PC-9 (cell line): ENCODE results near the gene EPS15. TPM values are rescaled to one million over a fixed set of nuclear protein-coding genes. Genes with fewer than 3 reads are reported as not detected.

Experiments
- BruUV-seq: library from RNA; stranded (reverse); fragments of 400-500 nt; replicated peaks from 2 replicates; lab custom pipeline; 2021; lab: Mats Ljungman, UMichigan
- CTCF ChIA-PET: fragments of 300-600 bp; sonication (Branson Sonifier 250); formaldehyde crosslinking; loops from one replicate; lab custom pipeline; 2022; ENCODE audit warnings: antibody characterized with exemption; lab: Charles Lee
- POLR2A ChIA-PET: fragments of 300-600 bp; sonication (Branson Sonifier 250); formaldehyde crosslinking; loops from one replicate; lab custom pipeline; 2022; ENCODE audit warnings: antibody characterized with exemption; ENCODE audit not compliant: unreplicated experiment; lab: Charles Lee
- DNase-seq, 2 experiments: peaks; one replicate each; pipeline versions ENCODE4 v3.0.0 to v3.0.0-alpha.2; 2015 to 2022; ENCODE audit warnings: mixed read lengths in 1 of 2
- H2AFZ ChIP-seq: fragments of 200-600 bp; sonication (generic); 2 replicates; pipeline ENCODE4 v1.8.1; 2017; ENCODE audit warnings: antibody characterized with exemption
- H3F3A ChIP-seq: fragments of 200-600 bp; sonication (generic); 2 replicates; pipeline ENCODE4 v1.8.1; 2017; ENCODE audit warnings: antibody characterized with exemption, mild to moderate bottlenecking, low read depth; ENCODE audit not compliant: insufficient read depth
- H3K27ac ChIP-seq: fragments of 200-600 bp; sonication (generic); 2 replicates; pipeline ENCODE4 v1.6.1; 2016; ENCODE audit warnings: mixed run types
- H3K27me3 ChIP-seq: fragments of 200-600 bp; sonication (generic); 2 replicates; pipeline ENCODE4 v1.6.1; 2016; ENCODE audit warnings: low read depth, mixed run types; ENCODE audit not compliant: insufficient read depth
- H3K36me3 ChIP-seq: fragments of 200-600 bp; sonication (generic); 2 replicates; pipeline ENCODE4 v1.6.1; 2016; ENCODE audit warnings: low read depth, mixed run types
- H3K4me1 ChIP-seq: fragments of 200-600 bp; sonication (generic); replicated peaks from 2 replicates; pipeline ENCODE4 v1.6.1; 2016; ENCODE audit warnings: mixed run types; ENCODE audit not compliant: insufficient read depth
- H3K4me2 ChIP-seq: fragments of 200-600 bp; sonication (generic); 2 replicates; pipeline ENCODE4 v1.6.1; 2017; ENCODE audit warnings: mixed run types
- H3K4me3 ChIP-seq: fragments of 200-600 bp; sonication (generic); 2 replicates; pipeline ENCODE4 v1.6.1; 2016; ENCODE audit warnings: mixed run types
- H3K79me2 ChIP-seq: fragments of 200-600 bp; sonication (generic); 2 replicates; pipeline ENCODE4 v1.6.1; 2017; ENCODE audit warnings: low read depth, mixed run types
- H3K9me2 ChIP-seq: fragments of 200-600 bp; sonication (generic); 2 replicates; pipeline ENCODE4 v1.8.1; 2017; ENCODE audit warnings: mild to moderate bottlenecking; ENCODE audit not compliant: insufficient read depth
- H3K9me3 ChIP-seq: fragments of 200-600 bp; sonication (generic); 2 replicates; pipeline ENCODE4 v1.8.1; 2016; ENCODE audit warnings: low read depth; ENCODE audit not compliant: insufficient read depth
- H4K20me1 ChIP-seq: fragments of 200-600 bp; sonication (generic); 2 replicates; pipeline ENCODE4 v1.8.1; 2017; ENCODE audit not compliant: insufficient read depth
- EZH2 ChIP-seq: fragments of 200-600 bp; sonication (generic); IDR thresholded peaks from 2 replicates; pipeline ENCODE4 v1.8.0; 2017; ENCODE audit warnings: antibody characterized with exemption, low read depth
- intact Hi-C: fragments of 100-400 bp; cut with micrococcal nuclease; formaldehyde crosslinking; loops from one replicate; pipeline ENCODE4 v1.10.0; 2022; ENCODE audit not compliant: unreplicated experiment
- total RNA-seq: library from RNA; stranded (reverse); gene quantifications from 2 replicates; pipeline ENCODE4 v1.2.3, GENCODE V29; 2021
- TF ChIP-seq, protein P1 (sequence below): fragments of 200-600 bp; sonication (generic); conservative IDR thresholded peaks from 2 replicates; pipeline ENCODE4 v1.6.1; 2017; ENCODE audit warnings: mixed run types, antibody characterized with exemption, mild to moderate bottlenecking, moderate library complexity

The EPS15 gene
- total RNA-seq, 1 experiment from 2014 or later: 60.1 TPM

GRCh38 chr1:51344276-51344601 lies 174.8 kb downstream of the EPS15 start:
- H3K4me3 ChIP-seq: no peak overlapping the region
- H3K4me2 ChIP-seq: peak overlapping the region; percentile 65
- intact Hi-C loops: no loop called here
- CTCF ChIA-PET: interaction anchor here (0.5 kb wide), 1 partner anchor 480 kb away, joined by 7 read pairs; no protein-coding TSS in a partner anchor
- no peaks in the 10 kb centered on the region for H3K36me3 ChIP-seq
- DNase-seq: no peak
- H3K27me3 ChIP-seq: no peaks in the 10 kb centered on the region
- no peak overlapping the region for H3K27ac ChIP-seq
- H4K20me1 ChIP-seq: no peaks in the 10 kb centered on the region
- H3K79me2 ChIP-seq: no peaks in the 10 kb centered on the region
- BruUV-seq: no TSS peak
- H3F3A ChIP-seq: peaks cover 15% of the 10 kb centered on the region; the same call in 1 of the 2 replicates
- no peaks in the 10 kb centered on the region for H3K9me3 ChIP-seq
- H3K9me2 ChIP-seq: no peaks in the 10 kb centered on the region
- H3K4me1 ChIP-seq: peaks cover 14% of the 10 kb centered on the region; the same call in 1 of the 2 replicates
- TF ChIP-seq, protein P1, sequence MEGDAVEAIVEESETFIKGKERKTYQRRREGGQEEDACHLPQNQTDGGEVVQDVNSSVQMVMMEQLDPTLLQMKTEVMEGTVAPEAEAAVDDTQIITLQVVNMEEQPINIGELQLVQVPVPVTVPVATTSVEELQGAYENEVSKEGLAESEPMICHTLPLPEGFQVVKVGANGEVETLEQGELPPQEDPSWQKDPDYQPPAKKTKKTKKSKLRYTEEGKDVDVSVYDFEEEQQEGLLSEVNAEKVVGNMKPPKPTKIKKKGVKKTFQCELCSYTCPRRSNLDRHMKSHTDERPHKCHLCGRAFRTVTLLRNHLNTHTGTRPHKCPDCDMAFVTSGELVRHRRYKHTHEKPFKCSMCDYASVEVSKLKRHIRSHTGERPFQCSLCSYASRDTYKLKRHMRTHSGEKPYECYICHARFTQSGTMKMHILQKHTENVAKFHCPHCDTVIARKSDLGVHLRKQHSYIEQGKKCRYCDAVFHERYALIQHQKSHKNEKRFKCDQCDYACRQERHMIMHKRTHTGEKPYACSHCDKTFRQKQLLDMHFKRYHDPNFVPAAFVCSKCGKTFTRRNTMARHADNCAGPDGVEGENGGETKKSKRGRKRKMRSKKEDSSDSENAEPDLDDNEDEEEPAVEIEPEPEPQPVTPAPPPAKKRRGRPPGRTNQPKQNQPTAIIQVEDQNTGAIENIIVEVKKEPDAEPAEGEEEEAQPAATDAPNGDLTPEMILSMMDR: no peak
- no peak for TF ChIP-seq EZH2
- POLR2A ChIA-PET: no interaction called here
- H2AFZ ChIP-seq: no peak overlapping the region

- no peaks in the 10 kb centered on the region for H3K36me3 ChIP-seq
- no peak for TF ChIP-seq EZH2
- TF ChIP-seq, protein P1: no peak
- no peaks in the 10 kb centered on the region for H4K20me1 ChIP-seq
- DNase-seq: no peak
- ChIA-PET POLR2A (interaction anchor here (0.6 kb wide), 1 partner anchor 425 kb away, joined by 4 read pairs; no protein-coding TSS in a partner anchor), CTCF (interaction anchor here (0.5 kb wide), 1 partner anchor 481 kb away, joined by 7 read pairs; no protein-coding TSS in a partner anchor)
- intact Hi-C loops: no loop called here
- H3K9me2 ChIP-seq: no peaks in the 10 kb centered on the region
- no peaks in the 10 kb centered on the region for H3K79me2 ChIP-seq
- peaks cover 14% of the 10 kb centered on the region; the same call in 1 of the 2 replicates for H3K4me1 ChIP-seq
- no peak overlapping the region for H3K4me3 ChIP-seq
- H3K9me3 ChIP-seq: no peaks in the 10 kb centered on the region
- no TSS peak for BruUV-seq
- H3F3A ChIP-seq: peaks cover 15% of the 10 kb centered on the region; the same call in 1 of the 2 replicates
- no peak overlapping the region for H2AFZ ChIP-seq
- H3K4me2 ChIP-seq: no peak overlapping the region
- no peak overlapping the region for H3K27ac ChIP-seq
- no peaks in the 10 kb centered on the region for H3K27me3 ChIP-seq
These were observed 175.4 kb downstream of the EPS15 start for GRCh38 chr1:51343624-51344023.

DNA sequence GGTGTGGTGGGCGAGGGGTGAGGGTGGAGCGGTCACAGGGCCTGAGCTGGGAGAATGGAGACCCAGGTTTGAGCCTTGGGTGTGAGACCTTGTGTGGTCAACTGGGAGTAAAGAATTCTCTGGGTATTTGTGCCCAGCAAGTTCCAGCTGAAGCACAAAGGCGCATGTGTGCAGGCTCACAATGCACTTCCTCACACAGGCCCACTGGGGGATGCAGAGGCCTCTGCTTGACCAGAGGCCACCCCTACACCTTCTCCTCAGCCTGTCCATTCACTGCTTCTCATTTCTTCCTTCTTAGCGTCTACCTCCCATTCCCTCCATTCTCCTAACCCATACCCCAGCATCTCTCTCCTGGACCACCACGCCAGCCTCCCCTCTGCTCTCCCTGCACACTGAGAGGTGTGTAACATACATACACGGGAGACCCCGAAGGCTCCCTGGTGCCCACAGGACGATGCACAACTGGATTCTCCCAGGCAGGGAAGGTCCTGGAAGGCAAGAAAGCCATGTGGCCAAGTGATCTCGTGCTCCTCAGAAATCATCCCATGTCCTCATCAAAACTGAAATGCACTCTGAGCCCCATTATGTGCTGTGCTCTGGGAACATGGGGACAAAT lies 176.4 kb downstream of the EPS15 start:
- POLR2A ChIA-PET: interaction anchor here (0.6 kb wide), 1 partner anchor 425 kb away, joined by 4 read pairs; no protein-coding TSS in a partner anchor
- H2AFZ ChIP-seq: no peak overlapping the region

More for the DNA sequence above, 176.4 kb downstream of the EPS15 start:
- H3K36me3 ChIP-seq: no peaks in the 10 kb centered on the region
- no peaks in the 10 kb centered on the region for H3K9me3 ChIP-seq
- no TSS peak for BruUV-seq
- TF ChIP-seq EZH2: no peak
- TF ChIP-seq, protein P1: no peak
- peaks cover 15% of the 10 kb centered on the region; the same call in 1 of the 2 replicates for H3F3A ChIP-seq
- H3K27ac ChIP-seq: no peak overlapping the region
- intact Hi-C loops: no loop called here
- no peaks in the 10 kb centered on the region for H3K9me2 ChIP-seq
- H4K20me1 ChIP-seq: no peaks in the 10 kb centered on the region
- H3K4me3 ChIP-seq: no peak overlapping the region
- CTCF ChIA-PET: no interaction called here
- H3K79me2 ChIP-seq: no peaks in the 10 kb centered on the region
- DNase-seq: no peak
- peaks cover 14% of the 10 kb centered on the region; the same call in 1 of the 2 replicates for H3K4me1 ChIP-seq
- H3K4me2 ChIP-seq: no peak overlapping the region
- H3K27me3 ChIP-seq: no peaks in the 10 kb centered on the region
